ENCODE measurements around the gene CHAF1B. TPM values are rescaled to one million over a fixed set of nuclear protein-coding genes. Genes with fewer than 3 reads are reported as not detected.
A peak's percentile ranks its signal among the peaks of the same experiment; 100 is the strongest.

The CHAF1B gene
- total and polyA plus RNA-seq, 5 donors from 2014 or later, result 1.4 to 10.0 (median 3.4) TPM

GRCh38 chr21:36349315-36349714 lies 35.9 kb upstream of the CHAF1B start:
- Histone ChIP-seq H3K4me1 (ENCODE audit: control insufficient read depth, insufficient read depth, low read length, poor library complexity, severe bottlenecking) (no peaks in the 10 kb centered on the region), H3K9me3 (ENCODE audit: control insufficient read depth in 2 of 2, low read length in 2 of 2) (no peaks in the 10 kb centered on the region), H3K27ac (ENCODE audit: insufficient read depth, low read length, poor library complexity, severe bottlenecking) (no peak overlapping the region), H3K4me3 (ENCODE audit: low read depth, low read length) (no peak overlapping the region), H3K27me3 (ENCODE audit: control insufficient read depth, insufficient read depth, low read length) (no peaks in the 10 kb centered on the region), H3K36me3 (ENCODE audit: control insufficient read depth, insufficient read depth, low read length) (peaks cover 84% of the 10 kb centered on the region)
- DNase-seq, result peak in 1 of 3 donors; percentile 63
- H3K36me3 Mint-ChIP-seq, result peaks cover 34% of the 10 kb centered on the region
- H3K27ac Mint-ChIP-seq, result peak overlapping the region in 1 of 3 donors; percentile 34
- peaks cover 0 to 1% (median 0%) of the 10 kb centered on the region in 7 donors for H3K9me3 Mint-ChIP-seq
- no peak overlapping the region for H3K4me3 Mint-ChIP-seq
- H3K27me3 Mint-ChIP-seq, result no peaks in the 10 kb centered on the region
- peaks cover 5 to 26% (median 12%) of the 10 kb centered on the region in 4 donors for H3K4me1 Mint-ChIP-seq
- peak in 1 of 2 donors; percentile 58 for ATAC-seq (ENCODE audit: low read depth in 2 of 2)

DNA sequence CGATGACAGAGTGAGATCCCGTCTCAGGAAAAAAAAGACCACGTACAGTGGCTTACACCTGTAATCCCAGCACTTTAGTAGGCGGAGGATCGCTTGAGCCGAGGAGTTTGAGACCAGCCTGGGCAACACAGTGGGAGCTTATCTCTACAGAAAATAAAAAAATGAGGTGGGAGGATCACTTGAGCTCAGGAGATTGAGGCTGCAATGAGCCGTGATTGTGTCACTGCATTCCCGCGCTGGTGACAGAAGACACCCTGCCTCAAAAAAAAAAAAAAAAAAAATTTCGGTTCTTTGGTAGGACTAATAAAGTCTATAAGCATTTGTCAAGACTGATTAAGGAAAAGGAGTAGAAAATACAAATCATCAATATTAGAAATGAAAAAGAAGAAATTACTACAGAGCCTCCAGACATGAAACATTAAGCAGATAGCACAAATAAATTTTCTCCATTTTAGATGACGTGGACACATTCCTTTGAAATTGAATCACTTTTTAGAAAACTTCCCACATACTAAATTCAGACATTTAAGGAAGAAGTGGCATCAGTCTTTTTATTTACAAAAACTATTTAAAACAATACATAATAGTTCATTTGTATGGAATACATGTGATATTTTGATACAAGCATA lies 34.8 kb upstream of the CHAF1B start:
- H3K36me3 ChIP-seq (ENCODE audit: control insufficient read depth, insufficient read depth, low read length), result peaks cover 84% of the 10 kb centered on the region
- no peaks in the 10 kb centered on the region for H3K9me3 ChIP-seq (ENCODE audit: control insufficient read depth in 2 of 2, low read length in 2 of 2)
- ATAC-seq (ENCODE audit: low read depth in 2 of 2) (no peak), DNase-seq (no peak)
- H3K27ac Mint-ChIP-seq, result peak overlapping the region in 2 of 3 donors; percentile 7 to 35
- H3K4me3 ChIP-seq (ENCODE audit: low read depth, low read length), result no peak overlapping the region
- no peak overlapping the region for H3K4me3 Mint-ChIP-seq
- peaks cover 0 to 1% (median 0%) of the 10 kb centered on the region in 7 donors for H3K9me3 Mint-ChIP-seq
- H3K27ac ChIP-seq (ENCODE audit: insufficient read depth, low read length, poor library complexity, severe bottlenecking), result no peak overlapping the region
- no peaks in the 10 kb centered on the region for H3K27me3 ChIP-seq (ENCODE audit: control insufficient read depth, insufficient read depth, low read length)
- H3K36me3 Mint-ChIP-seq, result peaks cover 36% of the 10 kb centered on the region
- peaks cover 0 to 30% (median 19%) of the 10 kb centered on the region in 4 donors for H3K4me1 Mint-ChIP-seq
- no peaks in the 10 kb centered on the region for H3K27me3 Mint-ChIP-seq
- H3K4me1 ChIP-seq (ENCODE audit: control insufficient read depth, insufficient read depth, low read length, poor library complexity, severe bottlenecking), result no peaks in the 10 kb centered on the region

DNA sequence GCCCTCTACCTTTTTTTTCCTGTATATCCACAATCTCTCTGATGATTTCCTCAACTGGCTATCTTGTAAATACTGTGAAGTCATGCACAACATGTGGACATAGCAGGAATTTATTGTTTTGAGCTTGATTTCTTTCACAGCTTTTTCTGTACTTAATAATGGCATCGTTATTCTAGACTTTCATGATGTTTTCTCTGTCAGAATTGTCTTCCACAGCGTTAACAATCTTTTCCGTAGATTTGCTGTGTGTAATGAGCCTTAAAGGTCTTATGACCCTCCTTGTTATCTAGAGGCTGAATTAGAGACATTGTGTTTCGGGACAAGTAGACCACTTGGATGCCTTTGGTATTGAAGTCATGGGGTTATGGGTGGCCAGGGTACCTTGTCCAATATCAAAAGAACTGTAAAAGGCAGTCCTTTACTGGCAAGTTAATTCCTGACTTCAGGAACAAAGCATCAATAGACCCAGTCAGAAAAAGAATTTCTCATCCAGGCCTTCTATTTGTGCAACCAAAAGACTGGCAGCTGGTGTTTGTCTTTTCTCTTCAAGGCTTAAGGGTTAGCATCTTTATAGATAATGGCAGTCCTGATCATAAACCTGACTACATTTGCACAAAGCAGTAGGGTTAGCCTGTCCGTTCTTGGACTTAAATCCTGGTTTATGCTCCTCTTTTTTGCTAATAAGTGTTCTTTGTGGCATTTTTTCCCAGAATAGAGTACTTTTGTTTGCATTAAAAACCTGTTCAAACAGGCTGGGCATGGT lies 30.1 kb upstream of the CHAF1B start:
- Mint-ChIP-seq H3K4me3 (no peak overlapping the region), H3K9me3 (no peaks in the 10 kb centered on the region), H3K4me1 (peaks cover 0 to 18% (median 11%) of the 10 kb centered on the region in 4 donors), H3K27me3 (no peaks in the 10 kb centered on the region), H3K36me3 (peaks cover 29% of the 10 kb centered on the region), H3K27ac (peak overlapping the region in 2 of 3 donors; percentile 32 to 85)
- Histone ChIP-seq H3K4me3 (ENCODE audit: low read depth, low read length) (no peak overlapping the region), H3K9me3 (ENCODE audit: control insufficient read depth in 2 of 2, low read length in 2 of 2) (no peaks in the 10 kb centered on the region), H3K36me3 (ENCODE audit: control insufficient read depth, insufficient read depth, low read length) (peaks cover 81% of the 10 kb centered on the region), H3K27me3 (ENCODE audit: control insufficient read depth, insufficient read depth, low read length) (no peaks in the 10 kb centered on the region), H3K4me1 (ENCODE audit: control insufficient read depth, insufficient read depth, low read length, poor library complexity, severe bottlenecking) (no peaks in the 10 kb centered on the region), H3K27ac (ENCODE audit: insufficient read depth, low read length, poor library complexity, severe bottlenecking) (no peak overlapping the region)
- no peak for DNase-seq
- no peak for ATAC-seq (ENCODE audit: low read depth in 2 of 2)

DNA sequence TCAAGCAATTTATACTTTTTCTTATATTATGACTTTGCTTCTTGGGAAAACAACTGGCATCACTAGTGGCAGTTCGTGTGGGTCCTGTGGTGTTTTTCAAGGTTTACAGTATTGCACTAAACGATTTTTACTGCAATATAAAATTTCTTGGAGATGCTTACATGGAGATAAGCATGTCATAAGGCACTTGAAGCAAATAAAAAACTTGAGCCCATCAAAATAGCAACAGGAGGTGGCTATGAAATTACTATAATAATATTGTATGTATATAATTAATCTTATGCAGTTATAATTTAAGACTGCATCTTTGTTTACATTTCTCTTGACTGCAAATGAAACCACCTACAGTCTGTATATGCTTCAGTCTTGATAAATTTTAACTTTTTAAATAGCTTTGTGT lies 29.3 kb upstream of the CHAF1B start:
- no peak overlapping the region for H3K4me3 Mint-ChIP-seq
- Histone ChIP-seq H3K4me3 (ENCODE audit: low read depth, low read length) (no peak overlapping the region), H3K4me1 (ENCODE audit: control insufficient read depth, insufficient read depth, low read length, poor library complexity, severe bottlenecking) (no peaks in the 10 kb centered on the region), H3K36me3 (ENCODE audit: control insufficient read depth, insufficient read depth, low read length) (peaks cover 81% of the 10 kb centered on the region), H3K27me3 (ENCODE audit: control insufficient read depth, insufficient read depth, low read length) (no peaks in the 10 kb centered on the region), H3K9me3 (ENCODE audit: control insufficient read depth in 2 of 2, low read length in 2 of 2) (no peaks in the 10 kb centered on the region), H3K27ac (ENCODE audit: insufficient read depth, low read length, poor library complexity, severe bottlenecking) (no peak overlapping the region)
- no peaks in the 10 kb centered on the region for H3K9me3 Mint-ChIP-seq
- peaks cover 30% of the 10 kb centered on the region for H3K36me3 Mint-ChIP-seq
- peaks cover 0 to 18% (median 12%) of the 10 kb centered on the region in 4 donors for H3K4me1 Mint-ChIP-seq
- ATAC-seq (ENCODE audit: low read depth in 2 of 2) (no peak), DNase-seq (no peak)
- no peaks in the 10 kb centered on the region for H3K27me3 Mint-ChIP-seq
- peak overlapping the region in 1 of 3 donors; percentile 32 for H3K27ac Mint-ChIP-seq

DNA sequence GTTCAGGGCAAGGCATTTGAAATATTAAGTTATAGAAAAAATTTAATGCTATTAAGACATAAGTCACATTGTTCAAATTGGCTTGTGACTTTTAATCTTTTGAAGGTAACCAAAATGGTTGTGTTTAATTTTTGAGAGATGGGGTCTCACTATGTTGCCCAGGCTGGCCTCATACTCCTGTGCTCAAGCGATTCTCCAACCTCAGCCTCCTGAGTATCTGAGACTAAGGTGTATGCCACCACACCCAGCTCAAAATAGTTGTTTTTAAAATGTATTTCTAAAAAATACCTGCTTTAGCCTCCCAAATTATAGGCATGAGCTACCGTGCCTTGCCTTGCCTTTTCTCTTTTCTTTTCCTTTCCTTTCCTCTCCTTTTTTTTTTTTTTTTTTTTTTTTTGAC lies 26.0 kb upstream of the CHAF1B start:
- H3K27ac Mint-ChIP-seq, result no peak overlapping the region

DNA sequence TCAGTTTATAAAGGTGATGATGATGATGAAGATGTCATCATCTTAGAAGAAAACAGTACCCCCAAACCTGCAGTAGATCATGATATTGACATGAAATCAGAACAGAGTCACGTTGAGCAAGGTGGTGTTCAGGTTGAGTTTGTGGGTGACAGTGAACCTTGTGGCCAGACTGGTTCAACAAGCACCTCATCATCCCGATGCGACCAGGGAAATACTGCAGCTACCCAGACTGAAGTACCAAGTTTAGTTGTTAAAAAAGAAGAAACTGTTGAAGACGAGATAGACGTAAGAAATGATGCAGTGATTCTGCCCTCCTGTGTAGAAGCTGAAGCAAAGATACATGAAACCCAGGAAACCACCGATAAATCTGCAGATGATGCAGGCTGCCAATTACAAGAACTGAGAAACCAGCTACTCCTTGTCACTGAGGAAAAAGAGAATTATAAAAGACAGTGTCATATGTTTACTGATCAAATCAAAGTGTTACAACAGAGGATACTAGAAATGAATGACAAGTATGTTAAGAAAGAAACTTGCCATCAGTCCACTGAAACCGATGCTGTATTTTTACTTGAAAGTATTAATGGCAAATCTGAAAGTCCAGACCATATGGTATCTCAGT lies 16.0 kb upstream of the CHAF1B start:
- peak overlapping the region in 2 of 3 donors; percentile 21 to 54 for H3K27ac Mint-ChIP-seq
- H3K27ac ChIP-seq (ENCODE audit: insufficient read depth, low read length, poor library complexity, severe bottlenecking), result no peak overlapping the region
- H3K4me1 Mint-ChIP-seq, result peaks cover 0 to 13% (median 5%) of the 10 kb centered on the region in 4 donors
- DNase-seq (no peak), ATAC-seq (ENCODE audit: low read depth in 2 of 2) (no peak)
- no peaks in the 10 kb centered on the region for H3K27me3 ChIP-seq (ENCODE audit: control insufficient read depth, insufficient read depth, low read length)
- H3K4me3 Mint-ChIP-seq, result no peak overlapping the region
- no peaks in the 10 kb centered on the region for H3K9me3 Mint-ChIP-seq
- no peak overlapping the region for H3K4me3 ChIP-seq (ENCODE audit: low read depth, low read length)
- H3K36me3 ChIP-seq (ENCODE audit: control insufficient read depth, insufficient read depth, low read length), result peaks cover 88% of the 10 kb centered on the region
- peaks cover 58% of the 10 kb centered on the region for H3K36me3 Mint-ChIP-seq
- H3K4me1 ChIP-seq (ENCODE audit: control insufficient read depth, insufficient read depth, low read length, poor library complexity, severe bottlenecking), result no peaks in the 10 kb centered on the region
- no peaks in the 10 kb centered on the region for H3K27me3 Mint-ChIP-seq
- no peaks in the 10 kb centered on the region for H3K9me3 ChIP-seq (ENCODE audit: control insufficient read depth in 2 of 2, low read length in 2 of 2)

More for the DNA sequence above, 26.0 kb upstream of the CHAF1B start:
- H3K4me3 ChIP-seq (ENCODE audit: low read depth, low read length), result no peak overlapping the region
- DNase-seq, result no peak
- Mint-ChIP-seq H3K4me3 (no peak overlapping the region), H3K4me1 (peaks cover 0 to 20% (median 10%) of the 10 kb centered on the region in 4 donors), H3K9me3 (no peaks in the 10 kb centered on the region), H3K36me3 (peaks cover 34% of the 10 kb centered on the region), H3K27me3 (no peaks in the 10 kb centered on the region)
- peaks cover 87% of the 10 kb centered on the region for H3K36me3 ChIP-seq (ENCODE audit: control insufficient read depth, insufficient read depth, low read length)
- no peaks in the 10 kb centered on the region for H3K27me3 ChIP-seq (ENCODE audit: control insufficient read depth, insufficient read depth, low read length)
- H3K4me1 ChIP-seq (ENCODE audit: control insufficient read depth, insufficient read depth, low read length, poor library complexity, severe bottlenecking), result no peaks in the 10 kb centered on the region
- no peak for ATAC-seq (ENCODE audit: low read depth in 2 of 2)
- H3K27ac ChIP-seq (ENCODE audit: insufficient read depth, low read length, poor library complexity, severe bottlenecking), result no peak overlapping the region
- no peaks in the 10 kb centered on the region for H3K9me3 ChIP-seq (ENCODE audit: control insufficient read depth in 2 of 2, low read length in 2 of 2)

DNA sequence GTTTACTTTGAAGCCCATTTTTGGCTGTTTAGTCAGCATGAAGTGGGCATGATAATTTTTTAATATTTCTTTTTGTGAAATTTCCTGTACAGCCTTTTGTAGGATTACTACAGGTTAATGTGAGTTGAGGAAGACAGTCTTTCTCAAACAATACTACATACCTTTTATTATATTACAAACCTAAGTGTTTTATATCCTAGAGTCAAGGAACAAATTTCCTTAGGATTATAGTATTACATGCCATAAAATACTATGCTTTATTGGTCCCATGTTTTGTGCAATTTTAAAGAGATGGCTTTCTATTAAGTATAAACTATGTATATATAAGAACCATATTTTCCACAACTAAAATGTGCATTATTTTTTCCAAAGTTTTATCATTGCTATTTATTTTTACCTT lies 9.2 kb upstream of the CHAF1B start:
- ATAC-seq (ENCODE audit: low read depth in 2 of 2) (no peak), DNase-seq (no peak)
- Histone ChIP-seq H3K27me3 (ENCODE audit: control insufficient read depth, insufficient read depth, low read length) (no peaks in the 10 kb centered on the region), H3K4me1 (ENCODE audit: control insufficient read depth, insufficient read depth, low read length, poor library complexity, severe bottlenecking) (no peaks in the 10 kb centered on the region), H3K4me3 (ENCODE audit: low read depth, low read length) (no peak overlapping the region), H3K9me3 (ENCODE audit: control insufficient read depth in 2 of 2, low read length in 2 of 2) (no peaks in the 10 kb centered on the region), H3K27ac (ENCODE audit: insufficient read depth, low read length, poor library complexity, severe bottlenecking) (no peak overlapping the region), H3K36me3 (ENCODE audit: control insufficient read depth, insufficient read depth, low read length) (peaks cover 63% of the 10 kb centered on the region)
- Mint-ChIP-seq H3K4me1 (peaks cover 0 to 5% (median 2%) of the 10 kb centered on the region in 4 donors), H3K36me3 (peaks cover 35% of the 10 kb centered on the region), H3K9me3 (no peaks in the 10 kb centered on the region), H3K27ac (no peak overlapping the region), H3K4me3 (no peak overlapping the region), H3K27me3 (no peaks in the 10 kb centered on the region)
